Astrocyte of the spinal cord (primary cell): ENCODE measurements around the gene PSMB3.

ENCODE experiments used
- DNase-seq: peaks from one replicate; pipeline ENCODE4 v3.0.0; 2011; ENCODE audit warnings: low read depth, low spot score
- H3K4me3 ChIP-seq: 2 replicates; pipeline ENCODE4 v1.5.1; 2011; ENCODE audit warnings: low read depth, mild to moderate bottlenecking, low read length, moderate library complexity
- in situ Hi-C: cut with HindIII; loops from 2 replicates; pipeline ENCODE4 v1.10.0; 2017; ENCODE audit warnings: low sequenced_read_pairs
- TF ChIP-seq, protein P1 (sequence below): IDR thresholded peaks from 2 replicates; pipeline ENCODE4 v1.5.1; 2012; ENCODE audit warnings: low read depth, mild to moderate bottlenecking, low read length, inconsistent platforms

The PSMB3 gene

DNA sequence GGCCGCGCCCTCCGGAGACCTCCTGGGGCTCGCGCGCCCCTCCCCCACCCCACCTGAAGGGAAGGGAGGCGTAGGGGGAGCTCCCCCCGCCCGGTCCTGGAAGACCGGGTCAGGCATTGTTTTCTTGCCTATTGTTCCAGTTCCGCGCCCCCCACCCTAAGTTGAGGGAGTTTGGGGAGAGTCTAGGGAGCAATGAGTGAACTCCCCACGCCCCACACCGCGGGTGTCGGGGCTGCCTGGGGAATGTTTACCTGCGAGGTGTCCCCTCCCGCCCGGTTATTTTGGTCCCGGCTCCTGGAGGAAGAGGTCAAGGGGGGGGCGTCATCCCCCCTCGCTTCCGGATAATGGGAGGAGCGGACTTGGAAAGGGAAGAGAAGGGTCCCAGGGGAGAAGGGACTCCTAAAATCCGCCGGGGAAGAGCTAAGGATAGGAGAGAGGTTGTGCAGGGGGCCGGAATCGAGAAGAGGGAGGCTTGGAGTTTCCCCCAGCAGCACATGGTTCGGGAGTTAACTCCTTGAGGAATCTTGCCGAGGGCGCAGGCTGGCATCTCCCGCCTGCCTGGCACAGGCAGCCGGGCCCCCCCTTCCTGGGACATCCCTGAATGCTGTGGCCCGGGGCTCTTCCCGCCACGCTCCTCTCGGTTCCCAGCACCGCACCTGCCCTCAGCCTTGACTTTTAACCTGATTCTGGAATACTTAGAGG lies 46.6 kb upstream of the PSMB3 start:
- in situ Hi-C loops: no loop called here
- peak overlapping the region; percentile 81 for H3K4me3 ChIP-seq
- TF ChIP-seq, protein P1, sequence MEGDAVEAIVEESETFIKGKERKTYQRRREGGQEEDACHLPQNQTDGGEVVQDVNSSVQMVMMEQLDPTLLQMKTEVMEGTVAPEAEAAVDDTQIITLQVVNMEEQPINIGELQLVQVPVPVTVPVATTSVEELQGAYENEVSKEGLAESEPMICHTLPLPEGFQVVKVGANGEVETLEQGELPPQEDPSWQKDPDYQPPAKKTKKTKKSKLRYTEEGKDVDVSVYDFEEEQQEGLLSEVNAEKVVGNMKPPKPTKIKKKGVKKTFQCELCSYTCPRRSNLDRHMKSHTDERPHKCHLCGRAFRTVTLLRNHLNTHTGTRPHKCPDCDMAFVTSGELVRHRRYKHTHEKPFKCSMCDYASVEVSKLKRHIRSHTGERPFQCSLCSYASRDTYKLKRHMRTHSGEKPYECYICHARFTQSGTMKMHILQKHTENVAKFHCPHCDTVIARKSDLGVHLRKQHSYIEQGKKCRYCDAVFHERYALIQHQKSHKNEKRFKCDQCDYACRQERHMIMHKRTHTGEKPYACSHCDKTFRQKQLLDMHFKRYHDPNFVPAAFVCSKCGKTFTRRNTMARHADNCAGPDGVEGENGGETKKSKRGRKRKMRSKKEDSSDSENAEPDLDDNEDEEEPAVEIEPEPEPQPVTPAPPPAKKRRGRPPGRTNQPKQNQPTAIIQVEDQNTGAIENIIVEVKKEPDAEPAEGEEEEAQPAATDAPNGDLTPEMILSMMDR: no peak
- no peak for DNase-seq

- DNase-seq: no peak
- in situ Hi-C loops: no loop called here
- TF ChIP-seq, protein P1: no peak
- peak overlapping the region; percentile 81 for H3K4me3 ChIP-seq
These were observed 45.9 kb upstream of the PSMB3 start for GRCh38 chr17:38706505-38707216.

GRCh38 chr17:38707678-38708351 lies 44.7 kb upstream of the PSMB3 start:
- in situ Hi-C loops: no loop called here
- DNase-seq: no peak
- TF ChIP-seq, protein P1: no peak
- no peak overlapping the region for H3K4me3 ChIP-seq

- in situ Hi-C loops: no loop called here
- no peak for DNase-seq
- TF ChIP-seq, protein P1: no peak
- no peak overlapping the region for H3K4me3 ChIP-seq
These were observed 43.3 kb upstream of the PSMB3 start for GRCh38 chr17:38709104-38709820.

DNA sequence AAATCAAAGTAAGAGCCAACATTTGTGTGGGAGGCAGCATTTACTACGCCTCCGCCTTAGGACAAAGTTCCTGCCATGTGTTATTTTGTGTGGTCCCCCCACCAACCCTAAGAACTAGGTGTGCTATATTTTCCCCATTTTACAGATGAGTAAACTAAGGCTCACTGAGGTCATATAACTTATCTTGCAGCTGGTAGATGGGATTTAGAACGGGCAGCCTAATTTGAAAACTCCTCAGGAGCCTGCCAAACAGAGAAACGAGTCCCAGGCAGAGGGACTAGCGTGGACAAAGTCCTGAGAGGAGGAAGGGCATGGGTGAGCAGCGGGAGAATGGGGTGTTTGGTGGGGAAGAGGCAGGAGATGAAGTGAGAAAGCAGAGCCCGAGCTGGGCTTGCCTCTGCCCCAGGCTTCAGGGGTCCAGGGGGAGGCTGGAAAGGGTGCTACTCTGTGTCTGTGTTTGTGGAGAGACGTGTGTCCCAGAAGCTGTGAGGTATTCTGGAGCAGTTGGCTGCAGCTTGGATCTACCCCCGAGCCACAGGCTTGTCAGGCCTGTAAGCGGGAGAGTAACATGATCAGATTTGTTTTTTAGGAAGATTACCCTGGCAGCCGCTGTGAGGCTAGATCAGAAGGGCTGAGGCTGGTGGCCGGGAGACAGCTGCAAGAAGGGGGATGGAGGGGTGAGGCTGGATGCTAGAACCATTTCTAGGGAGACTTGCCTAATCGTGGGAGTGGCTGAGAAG lies 42.5 kb upstream of the PSMB3 start:
- DNase-seq: no peak
- H3K4me3 ChIP-seq: no peak overlapping the region
- in situ Hi-C loops: no loop called here
- TF ChIP-seq, protein P1: no peak

- no peak overlapping the region for H3K4me3 ChIP-seq
- DNase-seq: no peak
- TF ChIP-seq, protein P1: no peak
- in situ Hi-C loops: no loop called here
These were observed 42.0 kb upstream of the PSMB3 start for GRCh38 chr17:38710604-38710962.
